Fibroblast of gingiva (primary cell): ENCODE data around the gene ICAM1.
A peak's percentile ranks its signal among the peaks of the same experiment; 100 is the strongest.
"Not testable (repeated sequence)": the region's sequence is repeated elsewhere in the genome, so short reads cannot be mapped to it uniquely, and the experiment has no call there.

Experiments used
- DNase-seq: peaks from one replicate; pipeline ENCODE4 v3.0.0-alpha.2; 2011; ENCODE audit warnings: low read depth

The ICAM1 gene, protein sequence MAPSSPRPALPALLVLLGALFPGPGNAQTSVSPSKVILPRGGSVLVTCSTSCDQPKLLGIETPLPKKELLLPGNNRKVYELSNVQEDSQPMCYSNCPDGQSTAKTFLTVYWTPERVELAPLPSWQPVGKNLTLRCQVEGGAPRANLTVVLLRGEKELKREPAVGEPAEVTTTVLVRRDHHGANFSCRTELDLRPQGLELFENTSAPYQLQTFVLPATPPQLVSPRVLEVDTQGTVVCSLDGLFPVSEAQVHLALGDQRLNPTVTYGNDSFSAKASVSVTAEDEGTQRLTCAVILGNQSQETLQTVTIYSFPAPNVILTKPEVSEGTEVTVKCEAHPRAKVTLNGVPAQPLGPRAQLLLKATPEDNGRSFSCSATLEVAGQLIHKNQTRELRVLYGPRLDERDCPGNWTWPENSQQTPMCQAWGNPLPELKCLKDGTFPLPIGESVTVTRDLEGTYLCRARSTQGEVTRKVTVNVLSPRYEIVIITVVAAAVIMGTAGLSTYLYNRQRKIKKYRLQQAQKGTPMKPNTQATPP

DNA sequence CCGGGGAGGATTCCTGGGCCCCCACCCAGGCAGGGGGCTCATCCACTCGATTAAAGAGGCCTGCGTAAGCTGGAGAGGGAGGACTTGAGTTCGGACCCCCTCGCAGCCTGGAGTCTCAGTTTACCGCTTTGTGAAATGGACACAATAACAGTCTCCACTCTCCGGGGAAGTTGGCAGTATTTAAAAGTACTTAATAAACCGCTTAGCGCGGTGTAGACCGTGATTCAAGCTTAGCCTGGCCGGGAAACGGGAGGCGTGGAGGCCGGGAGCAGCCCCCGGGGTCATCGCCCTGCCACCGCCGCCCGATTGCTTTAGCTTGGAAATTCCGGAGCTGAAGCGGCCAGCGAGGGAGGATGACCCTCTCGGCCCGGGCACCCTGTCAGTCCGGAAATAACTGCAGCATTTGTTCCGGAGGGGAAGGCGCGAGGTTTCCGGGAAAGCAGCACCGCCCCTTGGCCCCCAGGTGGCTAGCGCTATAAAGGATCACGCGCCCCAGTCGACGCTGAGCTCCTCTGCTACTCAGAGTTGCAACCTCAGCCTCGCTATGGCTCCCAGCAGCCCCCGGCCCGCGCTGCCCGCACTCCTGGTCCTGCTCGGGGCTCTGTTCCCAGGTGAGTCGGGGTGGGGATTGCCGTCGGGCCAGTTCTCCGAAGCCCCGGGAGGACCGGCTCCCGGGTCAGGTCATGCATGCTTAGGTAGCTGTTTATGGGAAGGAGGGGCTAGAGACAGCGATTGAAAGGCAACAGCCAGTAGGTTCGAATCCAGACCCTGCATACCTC lies at the start of gene ICAM1:
Gene ICAM1 (plus strand): TSS at position 505 of the 779 bp plus-strand sequence. CDS start 40 bp downstream, at position 545.
- peak; percentile 50 for DNase-seq

DNA sequence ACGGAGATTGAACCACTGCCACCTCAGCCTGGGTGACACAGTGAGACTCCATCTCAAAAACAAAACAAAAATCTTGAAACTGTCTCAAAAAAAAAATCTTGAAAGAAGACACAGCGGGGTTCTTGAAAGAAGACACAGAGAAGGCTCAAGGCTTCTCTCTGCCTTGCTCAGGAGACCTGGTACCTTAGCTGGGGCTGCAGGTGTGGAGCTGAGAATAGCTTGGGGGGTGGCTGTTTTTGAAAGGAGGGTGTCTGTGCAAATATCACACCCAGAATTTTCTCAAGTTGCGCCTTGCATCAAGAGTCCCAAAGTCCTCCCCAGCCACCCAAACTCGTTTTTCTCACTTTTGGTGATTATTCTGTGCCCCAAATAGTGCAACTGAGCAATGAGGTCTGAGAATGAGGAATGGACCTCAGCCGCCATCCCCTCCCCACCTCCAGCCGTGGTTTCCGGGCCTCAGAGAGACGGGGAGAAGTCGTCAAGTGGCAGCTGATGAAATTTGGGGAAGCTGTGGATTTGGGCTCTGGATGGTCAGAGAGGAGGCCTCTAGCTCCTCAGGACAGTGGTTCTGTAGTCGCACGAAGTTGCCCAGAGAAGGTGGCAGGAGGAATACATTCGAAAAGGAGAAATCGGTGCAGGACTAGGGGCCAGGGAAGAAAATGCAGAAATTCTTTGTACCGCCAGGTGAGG lies 48.6 kb upstream of the ICAM1 start:
- DNase-seq, result no peak

DNA sequence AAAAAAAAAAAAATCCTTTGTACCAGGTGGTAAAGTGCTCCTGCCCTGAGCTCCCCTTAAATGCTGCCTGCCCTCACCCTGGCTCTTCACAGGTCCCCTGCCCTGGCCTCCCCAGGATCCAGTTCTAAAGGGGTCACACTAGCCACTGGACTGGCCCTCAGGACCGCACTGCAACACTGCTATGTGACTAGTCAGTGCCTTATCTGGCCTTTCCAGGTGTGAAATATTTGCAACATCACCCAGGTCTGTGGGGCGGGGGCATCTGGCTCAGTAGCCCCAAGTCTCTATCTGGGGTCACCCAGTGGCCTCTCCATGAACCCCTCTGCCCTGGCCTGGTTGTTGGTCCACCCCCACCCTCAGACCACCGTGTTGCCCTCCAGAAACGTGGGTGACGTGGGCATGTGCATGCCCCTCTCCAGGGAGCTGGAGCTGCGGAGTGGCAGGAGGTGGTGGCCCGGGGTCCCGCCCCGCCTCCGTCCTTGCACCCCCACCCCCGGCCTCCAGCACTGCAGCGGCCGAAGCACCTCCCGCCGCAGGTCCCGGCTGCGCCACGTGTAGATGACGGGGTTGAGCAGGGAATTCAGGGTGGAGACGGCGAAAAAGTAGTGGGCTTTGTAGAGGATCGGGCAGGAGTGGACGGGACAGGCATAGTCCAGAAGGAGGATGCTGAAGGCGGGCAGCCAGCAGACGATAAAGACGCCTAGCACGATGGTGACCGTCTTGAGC lies 47.3 kb upstream of the ICAM1 start:
- no peak for DNase-seq

DNA sequence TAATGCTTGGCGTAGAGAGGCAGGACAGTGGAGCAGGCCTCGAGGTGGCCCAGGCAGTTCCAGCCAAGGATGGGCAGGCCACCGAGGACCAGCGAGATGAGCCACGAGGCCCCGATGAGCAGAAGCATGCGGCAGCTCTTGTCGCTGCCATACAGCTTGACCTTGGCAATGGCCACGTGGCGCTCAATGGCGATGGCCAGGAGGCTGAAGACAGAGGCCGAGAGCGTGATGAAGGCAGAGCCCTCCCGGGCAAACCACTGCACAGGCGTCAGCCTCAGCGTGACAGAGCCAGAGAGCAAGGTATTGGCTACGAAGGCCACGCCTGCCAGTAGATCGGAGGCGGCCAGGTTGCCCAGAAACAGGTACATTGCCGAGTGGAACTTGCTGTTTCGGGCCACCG lies 46.6 kb upstream of the ICAM1 start:
- no peak for DNase-seq

DNA sequence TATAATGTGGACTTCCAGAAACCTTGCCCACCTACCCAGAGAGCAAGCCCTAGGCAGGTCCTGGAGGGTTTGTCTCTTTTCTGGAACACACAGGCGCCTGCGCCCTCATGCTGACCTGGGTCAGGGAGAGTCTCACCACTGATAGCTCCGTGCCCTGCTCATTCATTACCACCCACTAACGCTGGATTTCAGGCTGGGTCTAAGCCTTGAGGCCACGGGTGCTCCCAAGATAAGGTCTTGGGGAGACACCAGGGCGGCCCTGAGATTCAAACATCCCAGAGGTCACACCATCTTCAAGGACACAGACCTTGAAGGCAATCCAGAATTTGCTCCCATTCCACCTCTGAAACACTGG lies 44.9 kb upstream of the ICAM1 start:
- DNase-seq, result no peak

DNA sequence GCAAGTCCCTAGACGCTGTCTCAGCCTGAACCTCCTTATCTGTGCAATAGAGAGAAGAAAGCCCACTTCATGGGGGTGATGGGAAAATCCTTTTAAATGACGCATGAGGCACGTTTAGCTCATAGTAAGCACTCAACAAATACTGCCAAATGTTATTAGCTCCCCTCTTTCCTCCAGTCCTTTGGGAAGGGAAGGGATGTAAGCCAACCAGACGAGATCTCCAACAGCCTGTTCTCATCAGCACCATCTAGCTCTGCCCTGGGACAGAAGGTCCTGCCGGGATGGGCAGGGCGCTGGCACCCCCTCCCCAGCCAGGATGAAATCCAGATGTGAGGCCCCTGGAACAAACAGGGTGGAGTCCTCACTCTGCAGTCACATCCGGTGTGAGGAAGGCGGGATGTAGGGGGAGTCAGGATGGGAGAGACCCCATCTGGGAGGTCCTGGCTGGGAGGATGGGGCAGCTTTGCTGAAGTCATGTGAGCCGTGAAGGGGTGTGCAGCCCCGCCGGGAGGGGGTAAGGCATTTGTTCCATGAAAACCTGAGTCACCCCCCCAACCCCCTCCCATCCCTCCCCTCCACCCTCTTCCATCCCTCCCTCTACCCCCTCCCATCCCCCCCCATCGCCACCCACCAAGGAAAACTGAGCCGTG lies 44.4 kb upstream of the ICAM1 start:
- peak; percentile 96 for DNase-seq

DNA sequence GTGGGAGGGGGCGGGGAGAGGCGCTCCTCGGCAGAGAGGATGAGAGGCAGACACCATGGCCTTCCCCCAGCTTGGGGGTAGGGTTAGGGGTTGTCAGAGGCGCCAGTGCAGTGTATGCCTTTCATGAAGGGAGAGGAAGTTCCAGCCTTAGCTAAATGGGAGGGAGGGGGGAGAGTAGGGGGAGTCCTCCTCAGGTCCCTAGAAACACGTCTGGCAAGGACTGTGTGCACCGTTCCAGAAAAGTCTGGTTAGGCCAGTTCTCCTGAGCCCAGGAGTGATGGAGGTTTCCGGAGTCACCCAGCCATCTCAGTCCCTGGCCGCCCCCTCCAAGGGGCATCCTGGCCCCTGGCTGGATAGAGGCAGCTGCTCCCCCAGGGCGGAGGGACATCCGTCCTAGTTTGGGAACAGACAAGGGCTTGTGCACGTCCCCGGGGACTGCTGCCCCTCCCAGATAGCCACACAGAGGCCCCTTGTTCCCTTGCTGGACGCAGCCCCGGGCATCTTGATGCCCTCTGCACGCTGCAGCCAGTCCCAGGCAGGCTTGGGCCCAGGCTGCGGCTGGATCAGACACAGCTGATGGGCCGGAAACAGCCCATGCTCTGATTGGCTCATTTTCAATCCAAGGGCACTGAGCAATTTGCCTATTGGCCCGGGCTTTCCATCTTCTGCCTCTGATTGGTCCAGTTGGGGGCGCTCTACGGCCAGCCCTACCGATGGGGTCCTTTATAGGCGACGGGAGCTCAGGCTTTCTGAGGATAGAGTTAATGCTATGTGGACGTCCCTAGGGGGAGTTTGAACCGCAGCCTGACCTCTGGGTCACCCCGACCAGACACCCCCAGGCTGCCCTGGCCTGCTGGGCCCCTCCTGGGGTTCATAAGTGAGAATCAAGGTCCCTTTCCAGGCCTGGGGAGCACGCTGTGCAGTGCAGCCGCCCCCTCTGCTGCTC lies 43.6 kb upstream of the ICAM1 start:
- peak; percentile 45 for DNase-seq

DNA sequence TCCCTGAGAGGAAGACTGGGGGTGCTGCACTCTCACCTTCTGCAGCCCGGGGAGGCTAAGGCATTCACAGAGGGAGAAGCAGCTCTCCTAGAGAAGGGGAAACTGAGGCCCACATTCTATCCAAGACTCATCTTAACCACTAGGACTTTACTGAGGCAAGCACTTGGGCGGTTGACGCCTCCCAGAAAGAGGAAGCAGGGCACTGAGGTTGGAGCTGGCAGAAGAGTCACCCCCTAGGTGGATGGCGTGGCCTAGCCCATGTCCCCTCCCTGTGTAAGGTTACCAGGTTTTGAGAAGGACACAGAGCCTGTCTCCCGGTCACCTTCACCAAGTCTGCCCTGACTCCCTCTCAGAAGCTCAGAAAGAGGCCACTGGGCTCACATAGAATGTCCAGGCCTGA lies 42.5 kb upstream of the ICAM1 start:
- no peak for DNase-seq

DNA sequence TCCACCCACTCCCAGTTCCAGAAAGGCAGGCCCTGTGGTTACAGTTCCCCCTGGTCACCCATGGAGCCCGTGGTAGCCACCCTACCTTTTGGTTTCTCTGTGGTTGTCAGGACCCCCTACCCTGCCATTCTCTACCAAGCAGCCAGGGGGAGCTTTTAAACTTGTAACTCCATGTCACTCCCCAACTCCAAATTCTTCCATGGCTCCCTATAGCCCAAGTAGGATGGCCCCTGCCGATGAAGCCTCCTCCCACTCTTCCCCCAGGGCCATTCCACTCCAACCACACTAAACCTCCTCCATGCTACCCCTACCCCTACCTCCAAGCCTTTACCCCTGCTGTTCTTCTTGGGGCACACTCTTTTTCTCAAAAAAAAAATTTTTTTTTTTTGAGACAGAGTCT lies 42.0 kb upstream of the ICAM1 start:
- peak; percentile 34 for DNase-seq

DNA sequence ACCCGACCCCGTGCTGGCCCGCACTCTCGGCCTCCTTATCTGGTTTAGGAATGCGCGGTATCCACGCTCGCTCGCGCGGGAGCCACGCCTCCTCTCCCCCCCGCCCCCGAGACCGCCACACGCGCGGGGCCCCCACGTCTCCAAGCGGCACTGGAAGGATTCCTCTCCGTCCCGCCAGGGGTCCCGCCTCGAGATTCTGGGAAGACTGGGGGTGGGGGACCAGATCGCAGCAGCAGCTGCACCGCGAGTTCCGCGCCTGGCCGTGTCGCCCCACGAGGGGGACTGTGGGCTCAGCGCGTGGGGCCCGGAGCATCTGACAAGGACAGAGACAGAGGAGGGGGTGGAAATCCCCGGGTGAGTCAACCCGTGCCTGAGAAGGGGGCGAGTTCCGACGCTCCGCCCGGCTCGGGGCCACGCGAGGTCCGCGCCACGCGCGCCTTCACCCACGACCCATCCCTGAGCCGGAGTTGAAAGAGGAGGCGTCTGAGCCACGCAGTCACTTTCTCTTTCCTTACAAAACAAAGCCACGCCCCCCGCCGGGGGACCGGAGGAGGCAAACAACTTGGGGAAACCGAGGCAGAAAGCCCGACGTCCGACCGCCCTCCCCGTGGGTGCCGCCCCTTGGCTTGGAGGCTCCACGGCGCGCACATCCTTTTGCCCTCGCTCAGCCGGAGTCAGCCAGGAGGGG lies 40.6 kb upstream of the ICAM1 start:
- peak; percentile 23 for DNase-seq

DNA sequence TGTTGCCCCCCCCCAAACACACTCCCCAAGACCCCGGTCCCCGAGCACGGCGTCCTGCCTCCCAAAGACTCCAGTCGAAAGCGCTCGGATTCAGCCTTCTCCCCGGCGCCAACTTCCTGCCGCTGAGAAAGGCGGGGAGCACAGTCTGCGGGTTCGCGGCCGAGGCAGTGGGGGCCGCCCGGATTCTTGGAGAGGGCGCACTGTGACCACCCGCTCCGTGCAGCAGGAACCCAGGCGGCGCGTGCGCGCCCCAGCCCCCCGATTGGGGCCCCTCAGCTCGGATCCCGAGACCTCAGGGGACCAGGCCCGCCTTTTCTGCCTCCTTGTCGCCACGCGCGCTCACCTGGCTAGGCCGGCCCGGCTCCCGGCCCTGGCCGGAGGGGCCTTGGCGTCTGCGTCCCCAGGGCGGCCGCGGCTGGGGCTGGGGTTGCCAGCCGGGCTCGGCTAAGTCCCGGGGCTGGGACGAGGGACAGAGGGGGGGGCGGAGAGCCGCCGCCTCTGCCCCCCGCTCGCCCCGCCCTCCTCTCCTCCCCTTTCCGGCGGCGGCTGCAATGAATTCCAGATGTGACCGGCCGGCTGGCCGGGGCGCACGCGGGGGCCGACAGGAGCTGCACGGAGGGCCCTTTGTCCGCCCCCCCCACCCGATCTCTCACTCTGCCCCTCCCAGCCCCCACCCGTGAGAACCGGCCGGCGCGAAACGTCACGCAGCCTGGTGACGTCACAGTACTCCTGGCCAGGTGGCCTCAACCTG lies 39.9 kb upstream of the ICAM1 start, which contains the start of gene S1PR2:
Gene S1PR2 (minus strand): TSS at position 471 of the 751 bp plus-strand sequence. CDS start 6,426 bp downstream, outside the sequence.
- DNase-seq, result peak; percentile 67

DNA sequence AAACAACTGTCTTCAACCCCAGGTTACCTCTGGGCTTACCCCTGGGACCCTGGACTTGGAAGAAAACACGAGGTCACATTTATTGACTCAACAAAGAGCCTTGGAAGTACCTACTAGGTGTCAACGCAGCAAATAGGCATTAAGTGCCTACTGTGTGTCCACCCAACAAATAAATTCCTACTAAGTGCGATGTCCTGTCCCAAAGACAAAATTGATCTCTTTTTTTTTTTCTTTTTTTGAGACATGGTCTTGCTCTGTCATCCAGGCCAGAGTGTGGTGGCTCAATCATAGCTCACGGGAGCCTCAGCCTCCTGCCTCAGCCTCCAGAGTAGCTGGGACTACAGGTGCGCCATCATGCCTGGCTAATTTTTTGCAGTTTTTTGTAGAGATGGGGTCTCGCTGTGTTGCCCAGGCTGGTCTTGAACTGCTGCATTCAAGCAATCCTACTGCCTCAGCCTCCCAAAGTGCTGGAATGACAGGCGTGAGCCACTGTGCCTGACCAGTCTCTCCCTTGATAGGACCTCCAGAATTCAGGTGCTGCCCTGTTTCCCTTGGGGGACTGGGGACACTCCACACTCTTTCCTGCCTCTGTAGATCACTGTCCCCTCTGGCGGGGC lies 39.2 kb upstream of the ICAM1 start:
- DNase-seq, result no peak

DNA sequence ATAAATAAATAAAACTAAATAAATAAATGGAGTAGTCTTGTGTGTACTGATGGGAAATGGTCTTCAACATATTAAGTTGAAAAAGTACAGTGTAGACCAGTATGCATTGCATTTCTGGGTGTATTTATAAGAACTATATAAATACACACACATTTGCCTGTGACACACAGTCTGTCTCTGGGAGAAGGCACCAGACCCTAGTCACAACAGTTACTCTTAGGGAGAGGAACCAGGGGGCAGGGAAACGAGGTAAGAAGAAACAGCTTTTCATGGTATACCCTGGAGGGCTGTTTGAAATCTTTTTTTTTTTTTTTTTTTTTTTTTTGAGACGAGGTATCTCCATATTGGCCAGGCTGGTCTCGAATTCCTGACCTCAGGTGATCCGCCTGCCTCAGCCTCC lies 37.0 kb upstream of the ICAM1 start:
- no peak for DNase-seq

DNA sequence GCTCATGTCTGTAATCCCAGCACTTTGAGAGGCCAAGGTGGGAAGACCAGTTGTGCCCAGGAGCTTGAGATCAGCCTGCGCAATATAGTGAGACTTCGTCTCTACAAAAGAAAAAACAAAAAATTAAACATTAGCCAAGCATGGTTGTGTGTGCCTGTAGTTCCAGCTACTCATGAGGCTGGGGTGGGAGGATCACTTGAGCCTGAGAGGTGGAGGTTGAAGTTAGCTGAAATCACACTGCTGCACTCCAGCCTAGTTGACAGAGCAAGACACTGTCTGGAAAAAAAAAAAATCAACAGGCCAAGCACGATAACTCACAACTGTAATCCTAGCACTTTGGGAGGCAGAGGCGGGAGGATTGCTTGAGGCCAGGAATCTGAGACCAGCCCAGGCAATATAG lies 35.9 kb upstream of the ICAM1 start:
- DNase-seq, result no peak

DNA sequence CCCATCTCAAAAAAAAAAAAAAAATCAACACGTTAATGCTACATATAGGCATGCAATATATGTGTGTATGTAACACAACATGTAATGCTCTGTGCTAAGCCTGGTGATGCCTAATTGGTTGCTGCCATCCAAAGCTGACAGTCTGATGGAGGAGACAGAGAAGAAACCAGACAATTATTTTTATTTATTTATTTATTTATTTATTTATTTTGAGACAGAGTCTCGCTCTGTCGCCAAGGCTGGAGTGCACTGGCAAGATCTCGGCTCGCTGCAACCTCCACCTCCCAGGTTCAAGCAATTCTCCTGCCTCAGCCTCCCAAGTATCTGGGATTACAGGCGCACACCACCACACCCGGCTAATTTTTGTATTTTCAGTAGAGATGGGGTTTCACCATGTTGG lies 35.5 kb upstream of the ICAM1 start:
- not testable (repeated sequence) for DNase-seq

DNA sequence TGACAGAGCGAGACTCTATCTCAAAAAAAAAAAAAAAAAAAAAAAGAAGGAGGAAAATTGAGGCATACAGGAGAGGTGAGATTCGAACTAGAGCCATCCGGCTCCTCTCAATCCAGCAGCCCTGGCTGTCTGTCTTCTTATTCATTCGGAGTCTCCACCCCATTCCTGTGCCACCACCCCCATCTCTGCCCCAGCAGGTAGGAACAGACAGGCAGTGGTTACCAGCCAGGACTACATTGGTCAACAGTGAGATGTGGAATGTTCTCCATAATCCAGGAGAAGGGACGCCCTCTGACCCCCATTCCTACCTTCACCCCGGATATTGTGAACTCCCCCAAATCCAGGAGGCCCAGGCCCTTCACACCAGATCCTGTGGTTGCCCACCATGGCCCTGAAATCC lies 33.2 kb upstream of the ICAM1 start:
- DNase-seq, result no peak

DNA sequence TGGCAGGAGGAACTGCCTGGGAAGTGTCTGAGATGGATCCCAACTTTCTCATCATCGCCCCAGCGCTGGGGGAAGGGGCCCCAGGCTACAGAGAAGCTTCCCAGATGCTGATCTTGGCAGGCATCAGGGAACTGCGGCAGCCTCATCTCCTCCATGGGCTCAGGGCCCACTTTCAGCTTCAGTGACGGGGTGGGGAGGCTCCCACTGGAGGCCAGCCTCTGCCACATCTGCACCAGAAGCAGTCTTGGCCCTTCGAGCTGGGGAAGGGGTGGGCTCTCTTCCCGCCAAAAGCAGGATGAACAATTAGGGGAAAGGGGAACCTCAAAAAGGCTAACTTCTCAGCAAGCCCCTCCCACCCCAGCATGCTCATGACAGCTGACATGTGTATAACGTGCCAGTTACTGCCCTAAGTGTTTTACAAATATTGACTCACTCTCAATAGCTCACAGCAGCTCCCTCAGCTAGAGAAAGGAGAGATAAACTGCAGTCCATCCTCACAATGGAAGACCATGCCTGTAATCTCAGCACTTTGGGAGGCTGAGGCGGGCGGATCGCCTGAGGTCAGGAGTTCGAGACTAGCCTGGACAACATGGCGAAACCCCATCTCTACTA lies 32.6 kb upstream of the ICAM1 start:
- peak; percentile 60 for DNase-seq
